GM13976 (cell line): Measurements from ENCODE around the gene COQ8B.
"Not testable (repeated sequence)": the region's sequence is repeated elsewhere in the genome, so short reads cannot be mapped to it uniquely, and the experiment has no call there.

ENCODE experiments used
- DNase-seq: peaks from one replicate; pipeline ENCODE4 v3.0.0; 2012; ENCODE audit warnings: low spot score
- in situ Hi-C: fragments of 300-500 bp; cut with MboI; formaldehyde crosslinking; loops from one replicate; pipeline ENCODE4 v1.12.0; 2022; ENCODE audit warnings: low sequenced_read_pairs, mixed read lengths, inconsistent platforms; ENCODE audit not compliant: unreplicated experiment
- TF ChIP-seq, protein P1 (sequence below): IDR thresholded peaks from 2 replicates; pipeline ENCODE4 v1.5.1; 2012; ENCODE audit warnings: borderline replicate concordance, mild to moderate bottlenecking; ENCODE audit not compliant: insufficient read depth; ENCODE audit errors: extremely low read depth, missing control alignments, control extremely low read depth

The COQ8B gene

DNA sequence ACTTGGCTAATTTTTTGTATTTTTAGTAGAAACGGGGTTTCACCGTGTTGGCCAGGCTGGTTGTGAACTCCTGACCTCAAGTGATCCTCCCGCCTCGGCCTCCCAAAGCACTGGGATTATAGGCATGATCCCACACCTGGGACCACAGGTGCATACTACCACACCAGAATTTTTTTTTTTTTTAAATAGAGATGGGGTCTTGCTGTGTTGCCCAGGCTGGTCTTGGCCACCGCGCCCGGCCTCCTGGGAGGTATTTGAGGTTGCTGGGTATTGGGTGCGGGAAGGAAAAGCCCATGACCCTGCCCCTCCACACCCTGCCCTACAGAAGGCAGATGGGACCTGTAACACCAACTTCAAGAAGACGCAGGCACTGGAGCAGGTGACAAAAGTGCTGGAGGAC lies 20.0 kb upstream of the COQ8B start:
- in situ Hi-C loops, result no loop called here
- TF ChIP-seq, protein P1, sequence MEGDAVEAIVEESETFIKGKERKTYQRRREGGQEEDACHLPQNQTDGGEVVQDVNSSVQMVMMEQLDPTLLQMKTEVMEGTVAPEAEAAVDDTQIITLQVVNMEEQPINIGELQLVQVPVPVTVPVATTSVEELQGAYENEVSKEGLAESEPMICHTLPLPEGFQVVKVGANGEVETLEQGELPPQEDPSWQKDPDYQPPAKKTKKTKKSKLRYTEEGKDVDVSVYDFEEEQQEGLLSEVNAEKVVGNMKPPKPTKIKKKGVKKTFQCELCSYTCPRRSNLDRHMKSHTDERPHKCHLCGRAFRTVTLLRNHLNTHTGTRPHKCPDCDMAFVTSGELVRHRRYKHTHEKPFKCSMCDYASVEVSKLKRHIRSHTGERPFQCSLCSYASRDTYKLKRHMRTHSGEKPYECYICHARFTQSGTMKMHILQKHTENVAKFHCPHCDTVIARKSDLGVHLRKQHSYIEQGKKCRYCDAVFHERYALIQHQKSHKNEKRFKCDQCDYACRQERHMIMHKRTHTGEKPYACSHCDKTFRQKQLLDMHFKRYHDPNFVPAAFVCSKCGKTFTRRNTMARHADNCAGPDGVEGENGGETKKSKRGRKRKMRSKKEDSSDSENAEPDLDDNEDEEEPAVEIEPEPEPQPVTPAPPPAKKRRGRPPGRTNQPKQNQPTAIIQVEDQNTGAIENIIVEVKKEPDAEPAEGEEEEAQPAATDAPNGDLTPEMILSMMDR, result no peak
- no peak for DNase-seq

DNA sequence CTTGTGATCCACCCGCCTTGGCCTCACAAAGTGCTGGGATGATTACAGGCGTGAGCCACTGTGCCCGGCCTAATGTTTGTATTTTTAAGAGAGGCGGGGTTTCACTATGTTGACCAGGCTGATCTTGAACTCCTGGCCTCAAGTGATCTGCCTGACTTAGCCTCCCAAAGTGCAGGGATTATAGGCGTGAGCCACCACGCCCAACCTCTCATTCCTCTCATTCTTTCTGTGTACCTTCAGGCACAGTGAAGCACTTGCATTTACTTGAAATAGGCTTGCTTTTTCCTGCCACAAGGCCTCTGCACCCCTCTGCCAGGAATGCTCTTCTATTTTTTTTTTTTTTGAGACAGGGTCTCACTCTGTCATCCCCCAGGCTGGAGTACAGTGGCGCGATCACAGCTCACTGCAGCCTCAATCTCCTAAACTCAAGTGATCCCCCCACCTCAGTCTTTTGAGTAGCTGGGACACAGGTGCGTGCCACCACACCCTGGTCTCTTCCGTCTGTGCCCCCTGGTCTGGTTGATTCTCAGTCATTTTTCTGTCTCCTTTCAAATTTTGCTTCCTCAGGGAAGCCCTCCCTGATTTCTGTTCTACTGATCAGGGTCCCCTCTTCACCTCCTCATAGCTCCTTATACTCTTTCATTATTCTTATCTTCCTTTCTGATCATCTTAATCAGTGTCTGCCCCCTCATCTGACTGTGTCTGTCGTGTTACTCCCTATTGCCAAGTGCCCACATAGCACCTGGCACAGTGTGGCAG lies 18.5 kb upstream of the COQ8B start:
- TF ChIP-seq, protein P1, result no peak
- in situ Hi-C loops, result no loop called here
- no peak for DNase-seq

DNA sequence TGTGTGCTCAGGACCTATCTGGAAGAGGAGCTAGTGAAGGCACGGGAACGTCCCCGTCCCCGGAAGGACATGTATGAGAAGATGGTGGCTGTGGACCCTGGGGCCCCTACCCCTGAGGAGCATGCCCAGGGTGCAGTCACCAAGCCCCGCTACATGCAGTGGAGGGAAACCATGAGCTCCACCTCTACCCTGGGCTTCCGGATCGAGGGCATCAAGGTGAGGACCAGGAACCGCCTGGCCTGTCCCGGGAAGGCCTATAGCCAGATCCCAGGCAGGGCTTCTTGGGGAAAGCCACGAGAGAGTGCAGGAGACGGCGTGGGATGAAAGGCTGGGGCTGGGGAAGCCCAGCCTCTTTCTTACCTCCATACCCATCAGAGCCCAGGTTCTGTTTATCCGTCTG lies 16.5 kb upstream of the COQ8B start:
- DNase-seq, result no peak
- in situ Hi-C loops, result no loop called here
- TF ChIP-seq, protein P1, result no peak

DNA sequence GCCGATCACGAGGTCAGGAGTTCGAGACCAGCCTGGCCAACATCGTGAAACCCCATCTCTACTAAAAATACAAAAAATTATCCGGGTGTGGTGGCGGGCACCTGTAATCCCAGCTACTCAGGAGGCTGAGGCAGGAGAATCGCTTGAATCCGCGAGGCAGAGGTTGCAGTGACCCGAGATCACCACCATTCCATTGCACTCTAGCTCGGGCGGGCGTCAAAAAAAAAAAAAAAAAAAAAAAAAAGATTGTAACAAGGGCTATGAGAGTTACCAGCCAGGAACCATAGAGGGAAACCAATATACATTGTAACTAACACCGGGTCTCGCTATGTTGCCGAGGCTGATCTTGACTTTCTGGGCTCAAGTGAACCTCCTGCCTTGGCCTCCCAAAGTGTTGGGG lies 15.6 kb upstream of the COQ8B start:
- in situ Hi-C loops, DNase-seq: not testable (repeated sequence)

DNA sequence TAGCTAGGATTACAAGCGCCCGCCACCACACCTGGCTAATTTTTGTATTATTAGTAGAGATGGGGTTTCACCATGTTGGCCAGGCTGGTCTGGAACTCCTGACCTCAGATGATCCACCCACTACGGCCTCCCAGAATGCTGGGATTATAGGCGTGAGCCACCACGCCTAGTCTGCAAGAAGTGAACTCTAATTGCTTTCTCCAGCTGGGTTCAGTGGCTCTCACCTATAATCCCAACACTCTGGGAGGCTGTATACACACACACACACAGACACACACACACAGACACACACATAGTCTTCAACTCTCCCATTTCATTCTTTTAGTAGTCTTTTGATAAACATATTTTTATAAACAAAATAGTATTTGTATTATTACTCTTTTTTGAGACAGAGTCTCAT lies 13.4 kb upstream of the COQ8B start:
- in situ Hi-C loops, DNase-seq: not testable (repeated sequence)

DNA sequence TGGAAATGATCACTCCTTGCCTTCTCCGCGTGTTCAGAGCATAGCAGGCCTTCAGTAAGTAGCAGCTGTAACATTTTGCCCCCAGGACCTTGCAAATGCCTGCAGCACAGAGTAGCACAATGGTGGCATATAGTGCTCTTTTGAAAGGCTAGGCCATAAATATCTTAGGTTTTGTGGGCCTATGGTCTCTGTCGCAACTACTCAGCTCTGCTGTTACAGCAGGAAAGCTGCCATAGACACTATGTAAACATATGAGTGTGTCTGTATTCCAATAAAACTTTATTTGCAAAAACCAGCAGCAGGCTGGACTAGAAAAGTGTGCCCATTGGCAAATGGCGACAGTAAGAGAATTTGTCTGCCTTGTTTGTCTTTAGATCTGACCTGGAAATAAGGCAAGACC lies 9.6 kb upstream of the COQ8B start:
- no peak for DNase-seq
- in situ Hi-C loops, result no loop called here
- TF ChIP-seq, protein P1, result no peak

DNA sequence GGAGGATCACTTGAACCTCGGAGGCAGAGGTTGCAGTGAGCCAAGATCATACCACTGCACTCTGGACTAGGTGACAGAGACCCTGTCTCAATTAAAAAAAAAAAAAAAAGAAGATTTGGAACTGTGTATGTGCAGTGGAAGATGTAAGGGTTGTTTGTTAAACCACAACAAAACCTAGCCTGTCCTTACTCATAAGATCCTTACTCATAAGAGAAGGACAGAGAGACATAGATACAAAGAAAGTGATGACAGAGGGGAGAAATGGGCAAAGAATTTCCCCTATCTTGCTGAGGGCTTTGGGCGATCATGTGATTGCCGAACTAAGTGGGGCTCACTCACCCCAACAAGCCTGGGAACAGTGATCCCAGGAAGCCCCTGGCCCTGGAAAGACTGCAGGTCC lies 8.2 kb upstream of the COQ8B start:
- in situ Hi-C loops, result no loop called here
- TF ChIP-seq, protein P1, result no peak
- no peak for DNase-seq

DNA sequence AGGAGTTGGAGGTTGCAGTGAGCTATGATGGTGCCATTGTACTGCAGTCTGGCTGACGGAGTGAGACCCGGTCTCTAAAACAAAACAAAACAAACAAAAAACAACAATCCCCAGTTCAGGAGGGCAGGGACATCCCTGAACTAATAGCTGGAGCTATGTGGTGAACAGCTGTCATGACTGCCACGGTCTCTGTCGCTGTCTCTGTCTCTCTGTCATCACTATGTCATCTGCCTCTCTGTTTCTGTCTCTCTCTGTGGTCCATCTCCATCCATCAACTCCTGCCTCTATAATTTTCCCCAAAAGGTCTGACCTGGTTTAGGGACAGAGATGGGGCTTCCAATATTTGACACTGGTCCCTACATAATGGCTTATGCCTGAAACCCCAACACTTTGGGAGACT lies 7.6 kb upstream of the COQ8B start:
- DNase-seq, result no peak
- in situ Hi-C loops, result no loop called here
- TF ChIP-seq, protein P1, result no peak
